SJSA1 (cell line): ENCODE results near the gene IQGAP3. TPM values are rescaled to one million over a fixed set of nuclear protein-coding genes. Genes with fewer than 3 reads are reported as not detected.

Source experiments
- DNase-seq, 2 experiments: peaks; one replicate each; pipeline ENCODE4 v3.0.0-alpha.2; 2015 to 2020; ENCODE audit warnings: low spot score in 2 of 2, low read depth in 1 of 2
- H3K27ac ChIP-seq: fragments of 250-450 bp; sonication (Bioruptor Pico); 2 replicates; pipeline ENCODE4 v1.5.1; 2020; ENCODE audit warnings: mild to moderate bottlenecking, moderate library complexity
- H3K27me3 ChIP-seq: fragments of 250-450 bp; sonication (Bioruptor Pico); replicated peaks from 2 replicates; pipeline ENCODE4 v1.5.1; 2020; ENCODE audit warnings: mild to moderate bottlenecking, moderate library complexity
- H3K36me3 ChIP-seq: fragments of 250-450 bp; sonication (Bioruptor Pico); 2 replicates; pipeline ENCODE4 v1.5.1; 2020; ENCODE audit warnings: mild to moderate bottlenecking
- H3K4me1 ChIP-seq: fragments of 250-450 bp; sonication (Bioruptor Pico); replicated peaks from 2 replicates; pipeline ENCODE4 v1.6.1; 2021; ENCODE audit warnings: mild to moderate bottlenecking
- H3K4me3 ChIP-seq: fragments of 250-450 bp; sonication (Bioruptor Pico); 2 replicates; pipeline ENCODE4 v1.5.1; 2020; ENCODE audit warnings: mild to moderate bottlenecking
- H3K9me3 ChIP-seq: fragments of 250-450 bp; sonication (Bioruptor Pico); replicated peaks from 2 replicates; pipeline ENCODE4 v1.5.1; 2020; ENCODE audit warnings: mild to moderate bottlenecking
- total RNA-seq: library from RNA; depleted of rRNA; stranded (reverse); fragments of >200 nt; shearing (Covaris generic); gene quantifications from 2 replicates; pipeline ENCODE4 v1.2.3, GENCODE V29; 2014

The IQGAP3 gene
- total RNA-seq, 1 experiment from 2014 or later = 64.1 TPM

DNA sequence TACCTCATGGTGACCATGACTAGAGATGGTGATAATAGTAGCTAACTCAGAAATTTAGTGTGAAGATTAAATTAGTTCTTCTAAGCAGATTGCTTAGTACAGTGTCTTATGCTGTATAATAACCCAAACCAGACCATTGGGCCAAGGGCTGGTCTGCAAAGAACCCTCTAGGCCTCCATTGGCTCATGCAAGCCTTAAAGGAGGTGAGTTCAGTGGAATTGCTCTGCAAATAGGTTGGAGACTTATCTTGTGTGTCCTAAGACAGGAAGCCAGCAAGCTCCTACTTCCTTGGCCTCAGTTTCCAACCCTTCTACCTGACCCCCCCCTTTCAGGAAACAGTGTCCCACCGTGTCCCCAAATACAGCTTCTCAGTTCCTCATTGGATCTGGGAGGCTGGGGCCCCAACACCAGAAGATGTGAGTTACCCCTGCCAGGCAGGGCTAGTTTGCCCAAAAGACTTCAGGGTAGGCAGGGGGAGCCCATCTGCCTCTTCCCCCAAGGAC is 69.9 kb downstream of the IQGAP3 start:
- no peak for DNase-seq
- Histone ChIP-seq H3K4me1 (peaks cover 63% of the 10 kb centered on the region), H3K27me3 (no peaks in the 10 kb centered on the region), H3K4me3 (no peak overlapping the region), H3K9me3 (no peaks in the 10 kb centered on the region), H3K27ac (peak overlapping the region; percentile 99), H3K36me3 (peaks cover 4% of the 10 kb centered on the region)

- Histone ChIP-seq H3K4me1 (peaks cover 73% of the 10 kb centered on the region), H3K9me3 (no peaks in the 10 kb centered on the region), H3K27me3 (no peaks in the 10 kb centered on the region), H3K27ac (peak overlapping the region; percentile 99), H3K36me3 (peaks cover 6% of the 10 kb centered on the region), H3K4me3 (peak overlapping the region; percentile 88)
- peak; percentile 95 to 98 for DNase-seq
Measured at GRCh38 chr1:156500793-156501506, 71.4 kb downstream of the IQGAP3 start.

DNA sequence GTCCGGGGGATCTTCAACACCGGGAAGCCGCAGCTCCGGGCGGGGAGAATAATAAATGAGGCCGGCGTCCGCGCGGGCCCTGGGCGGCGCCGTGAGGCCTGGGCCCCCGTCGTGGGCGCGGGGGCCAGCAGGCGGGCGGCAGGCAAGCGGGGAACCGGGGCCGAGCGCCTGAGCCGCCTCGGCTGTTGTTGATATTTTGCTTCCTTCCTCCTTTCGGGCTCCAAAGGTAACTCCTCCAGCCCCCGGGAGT is 71.9 kb downstream of the IQGAP3 start, which contains the start of gene MEF2D:
Gene MEF2D (minus strand): TSS at position 233 of the 250 bp plus-strand sequence. CDS start 17,483 bp downstream, outside the sequence.
- Histone ChIP-seq H3K4me3 (peak within 1 kb of the TSS; percentile 88), H3K27ac (peak within 1 kb of the TSS; percentile 99), H3K9me3 (no peaks in the 10 kb centered on the region), H3K36me3 (peaks cover 6% of the 10 kb centered on the region), H3K27me3 (no peaks in the 10 kb centered on the region), H3K4me1 (peaks cover 69% of the 10 kb centered on the region)
- no peak for DNase-seq

GRCh38 chr1:156499842-156500542 is 72.4 kb downstream of the IQGAP3 start:
- H3K4me3 ChIP-seq = peak overlapping the region; percentile 88
- H3K36me3 ChIP-seq = peaks cover 6% of the 10 kb centered on the region
- peak overlapping the region; percentile 99 for H3K27ac ChIP-seq
- no peaks in the 10 kb centered on the region for H3K9me3 ChIP-seq
- peak in 1 of 2 experiments; percentile 17 for DNase-seq
- H3K4me1 ChIP-seq = peaks cover 64% of the 10 kb centered on the region
- no peaks in the 10 kb centered on the region for H3K27me3 ChIP-seq

- Histone ChIP-seq H3K27ac (no peak overlapping the region), H3K36me3 (peaks cover 6% of the 10 kb centered on the region), H3K4me3 (peak overlapping the region; percentile 88), H3K4me1 (peaks cover 57% of the 10 kb centered on the region), H3K9me3 (no peaks in the 10 kb centered on the region), H3K27me3 (no peaks in the 10 kb centered on the region)
- DNase-seq = peak in 1 of 2 experiments; percentile 27
Measured at GRCh38 chr1:156499194-156499841, 73.0 kb downstream of the IQGAP3 start.

- peak in 1 of 2 experiments; percentile 42 for DNase-seq
- H3K9me3 ChIP-seq = no peaks in the 10 kb centered on the region
- peak overlapping the region; percentile 88 for H3K4me3 ChIP-seq
- H3K36me3 ChIP-seq = peaks cover 10% of the 10 kb centered on the region
- no peaks in the 10 kb centered on the region for H3K27me3 ChIP-seq
- no peak overlapping the region for H3K27ac ChIP-seq
- peaks cover 50% of the 10 kb centered on the region for H3K4me1 ChIP-seq
Measured at GRCh38 chr1:156498432-156499193, 73.8 kb downstream of the IQGAP3 start.

DNA sequence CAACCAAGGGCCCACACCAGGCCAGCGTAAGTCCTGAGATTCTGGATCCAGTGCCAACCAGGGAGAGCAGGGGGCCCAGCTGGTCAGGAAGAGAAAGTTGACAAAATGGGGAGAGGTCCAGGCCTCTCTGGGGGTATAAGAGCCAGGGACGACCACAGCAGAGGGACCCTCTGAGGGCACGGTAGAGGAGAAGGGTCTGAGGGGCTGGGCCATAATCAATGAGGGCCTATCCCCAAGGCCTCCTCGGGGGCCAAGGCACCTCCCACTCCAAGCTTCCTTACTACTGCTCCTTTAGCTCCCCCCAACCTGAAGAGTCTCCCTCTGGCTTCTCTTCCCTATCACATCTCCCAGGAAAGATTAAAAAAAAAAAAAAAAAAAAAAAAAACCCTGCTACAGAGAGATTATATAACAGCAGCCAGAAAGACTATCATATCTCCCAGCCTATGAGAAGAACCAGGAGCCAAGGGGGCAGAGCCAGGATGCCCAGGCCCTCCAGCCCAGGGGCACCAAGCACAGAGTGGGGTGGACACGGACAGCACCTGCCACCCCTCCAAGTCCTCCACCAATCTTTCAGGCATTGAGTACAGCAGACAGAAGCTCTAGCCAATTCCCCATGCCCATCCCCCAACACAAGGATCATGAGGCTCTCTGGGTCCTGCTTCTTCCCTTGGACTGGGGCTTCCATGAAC is 74.5 kb downstream of the IQGAP3 start:
- Histone ChIP-seq H3K27me3 (no peaks in the 10 kb centered on the region), H3K9me3 (no peaks in the 10 kb centered on the region), H3K4me1 (peaks cover 43% of the 10 kb centered on the region), H3K4me3 (no peak overlapping the region), H3K27ac (no peak overlapping the region), H3K36me3 (peaks cover 10% of the 10 kb centered on the region)
- DNase-seq = no peak

- H3K9me3 ChIP-seq = no peaks in the 10 kb centered on the region
- no peaks in the 10 kb centered on the region for H3K27me3 ChIP-seq
- no peak overlapping the region for H3K4me3 ChIP-seq
- H3K4me1 ChIP-seq = peaks cover 36% of the 10 kb centered on the region
- no peak overlapping the region for H3K27ac ChIP-seq
- no peak for DNase-seq
- H3K36me3 ChIP-seq = peaks cover 10% of the 10 kb centered on the region
Measured at GRCh38 chr1:156497078-156497742, 75.2 kb downstream of the IQGAP3 start.

- no peak overlapping the region for H3K27ac ChIP-seq
Measured at GRCh38 chr1:156496211-156496761, 76.1 kb downstream of the IQGAP3 start.

DNA sequence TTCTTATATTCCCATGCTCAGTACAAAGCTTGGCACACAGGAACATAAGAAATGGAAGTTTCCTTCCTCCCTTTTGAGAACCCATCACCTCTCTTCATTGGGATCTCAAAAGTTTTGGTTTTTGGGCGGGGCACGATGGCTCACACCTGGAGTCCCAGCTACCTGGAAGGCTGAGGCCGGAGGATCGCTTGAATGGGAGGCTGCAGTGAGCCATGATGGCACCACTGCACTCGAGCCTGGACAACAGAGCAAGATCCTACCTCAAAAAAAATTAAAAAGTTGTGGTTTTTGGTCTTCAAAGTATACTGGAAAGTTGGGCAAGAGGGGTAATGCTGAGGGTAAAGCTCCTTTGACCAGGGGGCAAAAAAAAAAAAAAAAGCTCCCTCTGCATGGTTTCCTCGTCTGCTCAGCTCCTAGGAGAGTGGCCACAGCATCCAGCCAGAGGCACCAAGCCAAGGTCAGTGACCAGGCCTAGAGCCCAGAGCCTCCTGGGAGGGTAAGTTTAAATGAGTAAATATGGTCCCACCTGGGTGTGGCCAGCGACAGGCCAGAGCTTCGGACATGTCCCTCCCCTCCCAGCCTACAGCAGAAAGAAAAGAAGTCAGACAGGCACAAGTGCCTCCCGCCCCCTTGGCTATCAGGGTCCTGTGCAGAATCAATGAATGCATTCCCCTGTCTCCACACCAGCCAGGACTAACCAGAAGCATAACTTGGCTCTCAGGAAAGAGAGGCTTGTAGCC is 76.8 kb downstream of the IQGAP3 start:
- no peaks in the 10 kb centered on the region for H3K9me3 ChIP-seq
- no peaks in the 10 kb centered on the region for H3K27me3 ChIP-seq
- no peak overlapping the region for H3K4me3 ChIP-seq
- H3K27ac ChIP-seq = no peak overlapping the region
- no peak for DNase-seq
- peaks cover 10% of the 10 kb centered on the region for H3K36me3 ChIP-seq
- peaks cover 34% of the 10 kb centered on the region for H3K4me1 ChIP-seq

More at GRCh38 chr1:156496211-156496761, 76.1 kb downstream of the IQGAP3 start:
- Histone ChIP-seq H3K27me3 (no peaks in the 10 kb centered on the region), H3K4me1 (peaks cover 31% of the 10 kb centered on the region), H3K36me3 (peaks cover 10% of the 10 kb centered on the region), H3K4me3 (no peak overlapping the region), H3K9me3 (no peaks in the 10 kb centered on the region)
- DNase-seq = no peak

- Histone ChIP-seq H3K4me1 (peaks cover 46% of the 10 kb centered on the region), H3K4me3 (no peak overlapping the region), H3K27me3 (no peaks in the 10 kb centered on the region), H3K27ac (no peak overlapping the region), H3K36me3 (peaks cover 7% of the 10 kb centered on the region; the same call in 1 of the 2 replicates), H3K9me3 (no peaks in the 10 kb centered on the region)
- DNase-seq = no peak
Measured at GRCh38 chr1:156494309-156494895, 78.0 kb downstream of the IQGAP3 start.
